Panc1 (cell line): ENCODE results near the gene NEIL3. TPM values are rescaled to one million over a fixed set of nuclear protein-coding genes. Genes with fewer than 3 reads are reported as not detected.

Source experiments
- ATAC-seq: fragments of 200-7000 bp; cut with Tn5 transposase; 2 replicates; pipeline ENCODE4 v1.9.1; 2020; ENCODE audit warnings: mild to moderate bottlenecking, moderate library complexity
- BruUV-seq: library from RNA; stranded (reverse); fragments of 400-500 nt; replicated peaks from 2 replicates; lab custom pipeline; 2021; lab: Mats Ljungman, UMichigan
- CTCF ChIA-PET: fragments of 300-600 bp; sonication (Branson Sonifier 250); formaldehyde crosslinking; loops from one replicate; lab custom pipeline; 2022; ENCODE audit warnings: antibody characterized with exemption; lab: Charles Lee
- POLR2A ChIA-PET: fragments of 300-600 bp; sonication (Branson Sonifier 250); formaldehyde crosslinking; loops from one replicate; lab custom pipeline; 2022; ENCODE audit warnings: antibody characterized with exemption; lab: Charles Lee
- DNase-seq: peaks from one replicate; pipeline ENCODE4 v3.0.0-alpha.2; 2010; ENCODE audit warnings: low read depth, low spot score
- H3K27ac ChIP-seq: 2 replicates; pipeline ENCODE4 v1.5.1; 2011; ENCODE audit warnings: mild to moderate bottlenecking, low read length, inconsistent platforms
- H3K27me3 ChIP-seq: fragments of 200-500 bp; sonication (Bioruptor generic); 2 replicates; pipeline ENCODE4 v1.6.0; 2014; ENCODE audit warnings: low read length, inconsistent platforms; ENCODE audit not compliant: control insufficient read depth, insufficient read depth
- H3K36me3 ChIP-seq: fragments of 200-500 bp; sonication (Bioruptor generic); 2 replicates; pipeline ENCODE4 v1.5.1; 2014; ENCODE audit warnings: inconsistent platforms, mild to moderate bottlenecking, low read length, moderate library complexity; ENCODE audit not compliant: control insufficient read depth, insufficient read depth
- H3K4me1 ChIP-seq: 2 replicates; pipeline ENCODE4 v1.5.1; 2011; ENCODE audit warnings: inconsistent platforms, mild to moderate bottlenecking, low read length, moderate library complexity; ENCODE audit not compliant: control insufficient read depth, insufficient read depth
- H3K4me3 ChIP-seq, 2 experiments: 2 replicates each; pipeline ENCODE4 v1.5.1; 2011 to 2012; ENCODE audit warnings: low read depth in 2 of 2, low read length in 2 of 2, mild to moderate bottlenecking in 2 of 2, inconsistent platforms in 1 of 2, moderate library complexity in 1 of 2
- H3K9me3 ChIP-seq: fragments of 200-500 bp; sonication (Bioruptor generic); 2 replicates; pipeline ENCODE4 v1.5.1; 2014; ENCODE audit warnings: low read depth, mild to moderate bottlenecking, inconsistent platforms, low read length, moderate library complexity; ENCODE audit not compliant: control insufficient read depth, insufficient read depth
- POLR2AphosphoS5 ChIP-seq: IDR thresholded peaks from 2 replicates; pipeline ENCODE4 v1.6.1; 2012; ENCODE audit warnings: mild to moderate bottlenecking, low read depth, low read length, moderate library complexity
- SIN3A ChIP-seq: IDR thresholded peaks from 2 replicates; pipeline ENCODE4 v1.6.1; 2012; ENCODE audit warnings: low read depth, mild to moderate bottlenecking, low read length, moderate library complexity, borderline replicate concordance; ENCODE audit not compliant: insufficient read depth
- TCF7L2 ChIP-seq: IDR thresholded peaks from 2 replicates; pipeline ENCODE4 v1.6.1; 2011; ENCODE audit warnings: mild to moderate bottlenecking, low read depth, low read length, inconsistent platforms
- in situ Hi-C: cut with HindIII; loops from 2 replicates; pipeline ENCODE4 v1.10.0; 2016; ENCODE audit warnings: low sequenced_read_pairs, low pct_unique_long_range_greater_than_20kb
- intact Hi-C: fragments of 100-400 bp; cut with micrococcal nuclease; formaldehyde crosslinking; loops from one replicate; pipeline ENCODE4 v1.10.0; 2022; ENCODE audit not compliant: unreplicated experiment
- total RNA-seq: library from RNA; stranded (reverse); gene quantifications from one replicate; pipeline ENCODE4 v1.2.1, GENCODE V29; 2021; ENCODE audit not compliant: unreplicated experiment
- TF ChIP-seq, protein P1 (sequence below): fragments of 450-650 bp; IDR thresholded peaks from 2 replicates; pipeline ENCODE4 v1.5.1; 2017; ENCODE audit warnings: mild to moderate bottlenecking
- TF ChIP-seq, protein P2 (sequence below), 2 experiments: IDR thresholded peaks; 2 replicates each; pipeline ENCODE4 v1.6.1; 2011 to 2012; ENCODE audit warnings: low read depth in 2 of 2, control low read depth in 1 of 2, low read length in 1 of 2, mild to moderate bottlenecking in 1 of 2, moderate library complexity in 1 of 2; ENCODE audit not compliant: insufficient read depth in 1 of 2

NEIL3 gene
- total RNA-seq, 1 experiment from 2014 or later: 8.9 TPM

DNA sequence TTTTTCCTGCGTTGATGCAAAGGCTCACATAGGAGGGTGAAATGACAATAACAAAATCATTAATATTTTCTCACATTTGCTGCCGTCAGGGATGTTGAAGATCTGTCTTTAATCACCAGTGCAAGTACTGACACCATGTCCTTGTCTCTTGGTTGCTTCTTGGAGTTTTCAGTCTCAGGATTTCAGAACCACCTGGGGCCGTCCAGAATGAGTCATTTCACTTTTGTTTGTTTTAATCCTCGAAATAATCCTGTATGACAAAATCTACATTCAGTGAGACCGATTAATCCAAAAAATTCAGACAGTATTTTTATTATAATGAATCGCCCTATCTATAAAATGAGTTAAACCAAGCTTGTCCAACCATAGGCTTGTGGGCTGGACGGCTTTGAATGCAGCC lies 47.2 kb downstream of the NEIL3 start:
- ATAC-seq: no peak
- BruUV-seq: no TSS peak
- POLR2A ChIA-PET: no interaction called here

DNA sequence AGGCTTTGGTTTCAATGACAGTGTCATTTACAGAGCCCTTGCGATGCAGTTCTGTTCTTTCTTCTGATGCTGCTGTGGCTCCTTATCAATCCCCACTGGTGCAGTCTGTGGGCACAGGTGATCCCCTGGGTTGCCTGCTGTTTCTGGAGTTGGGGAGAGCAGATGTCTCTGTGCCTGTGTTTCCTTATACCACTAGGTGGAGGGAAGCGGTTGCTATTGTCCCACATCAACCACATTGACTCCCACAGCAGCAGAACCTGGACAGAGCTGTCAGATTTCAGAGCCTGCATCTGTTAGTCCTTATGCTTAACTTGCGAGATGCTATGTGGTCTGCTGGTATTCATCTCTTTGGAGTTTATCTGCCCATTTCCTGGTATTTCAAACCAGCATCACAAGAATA lies 57.7 kb downstream of the NEIL3 start:
- DNase-seq (no peak), ATAC-seq (peak; percentile 77)
- intact Hi-C loops (no loop called here), in situ Hi-C loops (no loop called here)
- CTCF ChIA-PET: no interaction called here
- H3K27me3 ChIP-seq: no peaks in the 10 kb centered on the region
- H3K4me3 ChIP-seq: no peak overlapping the region
- no peaks in the 10 kb centered on the region for H3K36me3 ChIP-seq
- no peak for TF ChIP-seq SIN3A
- TF ChIP-seq POLR2AphosphoS5: no peak
- TF ChIP-seq TCF7L2: no peak
- TF ChIP-seq, protein P1, sequence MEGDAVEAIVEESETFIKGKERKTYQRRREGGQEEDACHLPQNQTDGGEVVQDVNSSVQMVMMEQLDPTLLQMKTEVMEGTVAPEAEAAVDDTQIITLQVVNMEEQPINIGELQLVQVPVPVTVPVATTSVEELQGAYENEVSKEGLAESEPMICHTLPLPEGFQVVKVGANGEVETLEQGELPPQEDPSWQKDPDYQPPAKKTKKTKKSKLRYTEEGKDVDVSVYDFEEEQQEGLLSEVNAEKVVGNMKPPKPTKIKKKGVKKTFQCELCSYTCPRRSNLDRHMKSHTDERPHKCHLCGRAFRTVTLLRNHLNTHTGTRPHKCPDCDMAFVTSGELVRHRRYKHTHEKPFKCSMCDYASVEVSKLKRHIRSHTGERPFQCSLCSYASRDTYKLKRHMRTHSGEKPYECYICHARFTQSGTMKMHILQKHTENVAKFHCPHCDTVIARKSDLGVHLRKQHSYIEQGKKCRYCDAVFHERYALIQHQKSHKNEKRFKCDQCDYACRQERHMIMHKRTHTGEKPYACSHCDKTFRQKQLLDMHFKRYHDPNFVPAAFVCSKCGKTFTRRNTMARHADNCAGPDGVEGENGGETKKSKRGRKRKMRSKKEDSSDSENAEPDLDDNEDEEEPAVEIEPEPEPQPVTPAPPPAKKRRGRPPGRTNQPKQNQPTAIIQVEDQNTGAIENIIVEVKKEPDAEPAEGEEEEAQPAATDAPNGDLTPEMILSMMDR: peak; percentile 30; the same call in 1 of the 2 replicates
- TF ChIP-seq, protein P2, sequence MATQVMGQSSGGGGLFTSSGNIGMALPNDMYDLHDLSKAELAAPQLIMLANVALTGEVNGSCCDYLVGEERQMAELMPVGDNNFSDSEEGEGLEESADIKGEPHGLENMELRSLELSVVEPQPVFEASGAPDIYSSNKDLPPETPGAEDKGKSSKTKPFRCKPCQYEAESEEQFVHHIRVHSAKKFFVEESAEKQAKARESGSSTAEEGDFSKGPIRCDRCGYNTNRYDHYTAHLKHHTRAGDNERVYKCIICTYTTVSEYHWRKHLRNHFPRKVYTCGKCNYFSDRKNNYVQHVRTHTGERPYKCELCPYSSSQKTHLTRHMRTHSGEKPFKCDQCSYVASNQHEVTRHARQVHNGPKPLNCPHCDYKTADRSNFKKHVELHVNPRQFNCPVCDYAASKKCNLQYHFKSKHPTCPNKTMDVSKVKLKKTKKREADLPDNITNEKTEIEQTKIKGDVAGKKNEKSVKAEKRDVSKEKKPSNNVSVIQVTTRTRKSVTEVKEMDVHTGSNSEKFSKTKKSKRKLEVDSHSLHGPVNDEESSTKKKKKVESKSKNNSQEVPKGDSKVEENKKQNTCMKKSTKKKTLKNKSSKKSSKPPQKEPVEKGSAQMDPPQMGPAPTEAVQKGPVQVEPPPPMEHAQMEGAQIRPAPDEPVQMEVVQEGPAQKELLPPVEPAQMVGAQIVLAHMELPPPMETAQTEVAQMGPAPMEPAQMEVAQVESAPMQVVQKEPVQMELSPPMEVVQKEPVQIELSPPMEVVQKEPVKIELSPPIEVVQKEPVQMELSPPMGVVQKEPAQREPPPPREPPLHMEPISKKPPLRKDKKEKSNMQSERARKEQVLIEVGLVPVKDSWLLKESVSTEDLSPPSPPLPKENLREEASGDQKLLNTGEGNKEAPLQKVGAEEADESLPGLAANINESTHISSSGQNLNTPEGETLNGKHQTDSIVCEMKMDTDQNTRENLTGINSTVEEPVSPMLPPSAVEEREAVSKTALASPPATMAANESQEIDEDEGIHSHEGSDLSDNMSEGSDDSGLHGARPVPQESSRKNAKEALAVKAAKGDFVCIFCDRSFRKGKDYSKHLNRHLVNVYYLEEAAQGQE (IDR thresholded peaks at IDR 0.05; ENCODE audit: insufficient read depth in 1 of 2, low read depth in 2 of 2, low read length in 1 of 2): no peak
- H3K27ac ChIP-seq: no peak overlapping the region
- POLR2A ChIA-PET: no interaction called here
- no peaks in the 10 kb centered on the region for H3K9me3 ChIP-seq
- BruUV-seq: no TSS peak
- H3K4me1 ChIP-seq: no peaks in the 10 kb centered on the region

More for the DNA sequence above, 47.2 kb downstream of the NEIL3 start:
- in situ Hi-C loops: no loop called here
- H3K36me3 ChIP-seq: no peaks in the 10 kb centered on the region
- intact Hi-C loops: no loop called here
- no peaks in the 10 kb centered on the region for H3K27me3 ChIP-seq
- no peak overlapping the region for H3K27ac ChIP-seq
- no peak for DNase-seq
- H3K4me1 ChIP-seq: no peaks in the 10 kb centered on the region
- CTCF ChIA-PET: no interaction called here
- H3K4me3 ChIP-seq: no peak overlapping the region
- no peak for TF ChIP-seq SIN3A
- TF ChIP-seq POLR2AphosphoS5: no peak
- TF ChIP-seq, protein P1: no peak
- TF ChIP-seq TCF7L2: no peak
- TF ChIP-seq, protein P2 (IDR thresholded peaks at IDR 0.05; ENCODE audit: insufficient read depth in 1 of 2, low read depth in 2 of 2, low read length in 1 of 2): no peak
- H3K9me3 ChIP-seq: no peaks in the 10 kb centered on the region
